Gastroesophageal sphincter (tissue), 4 donors: ENCODE results near the gene KIF22. TPM values are rescaled to one million over a fixed set of nuclear protein-coding genes. Genes with fewer than 3 reads are reported as not detected.
"Not testable (repeated sequence)": the region's sequence is repeated elsewhere in the genome, so short reads cannot be mapped to it uniquely, and the experiment has no call there.

Experiments used
- ATAC-seq: fragments of 150-250 bp; one replicate; pipeline ENCODE4 v1.9.1; 2016; ENCODE audit warnings: mild to moderate bottlenecking, moderate library complexity
- H3K27ac ChIP-seq, 4 donors: fragments of 200-600 bp; sonication (generic) in 3 of 4; 1 replicate in 3 of 4; 2 replicates in 1 of 4; pipeline ENCODE4 v1.5.1; 2016 to 2019
- H3K27me3 ChIP-seq: fragments of 200-600 bp; sonication (generic); one replicate; pipeline ENCODE4 v1.5.1; 2019
- H3K36me3 ChIP-seq, 2 donors: fragments of 200-600 bp; sonication (generic); one replicate each; pipeline ENCODE4 v1.5.1; 2019; ENCODE audit warnings: control low read depth in 1 of 2
- H3K4me1 ChIP-seq, 3 donors: fragments of 200-600 bp; sonication (generic); 1 replicate in 2 of 3; 2 replicates in 1 of 3; pipeline ENCODE4 v1.5.1; 2016 to 2019; ENCODE audit warnings: control low read depth in 2 of 3
- H3K4me3 ChIP-seq, 2 donors: fragments of 200-600 bp; sonication (generic); one replicate each; pipeline ENCODE4 v1.5.1; 2019; ENCODE audit warnings: mild to moderate bottlenecking in 1 of 2, moderate library complexity in 1 of 2
- H3K9me3 ChIP-seq, 3 donors: fragments of 200-600 bp; sonication (generic); one replicate each; pipeline ENCODE4 v1.5.1; 2017 to 2019; ENCODE audit warnings: control low read depth in 2 of 3
- EP300 ChIP-seq: sonication (generic); formaldehyde crosslinking; IDR thresholded peaks from one replicate; pipeline ENCODE4 v1.6.1; 2017; ENCODE audit warnings: antibody characterized with exemption, mild to moderate bottlenecking
- POLR2A ChIP-seq, 2 donors: fragments of 450-650 bp; IDR thresholded peaks; one replicate each; pipeline ENCODE4 v1.6.1; 2017; ENCODE audit warnings: antibody characterized with exemption in 2 of 2, mild to moderate bottlenecking in 2 of 2, moderate library complexity in 1 of 2
- POLR2AphosphoS5 ChIP-seq: sonication (generic); formaldehyde crosslinking; IDR thresholded peaks from one replicate; pipeline ENCODE4 v1.6.1; 2017; ENCODE audit warnings: antibody characterized with exemption
- WGBS, 2 donors: methylation state at CpG; one replicate each; pipeline ENCODE4 v1.1.5; 2018; ENCODE audit warnings: low coverage in 1 of 2; 5-methylcytosine and 5-hydroxymethylcytosine counted together
- total RNA-seq, 4 donors: library from RNA; depleted of rRNA; stranded (reverse); fragments of >200 nt; gene quantifications; one replicate each; pipeline ENCODE4 v1.1.0, GENCODE V29; 2016
- TF ChIP-seq, protein P1 (sequence below), 4 experiments: fragments of 200-600 bp in 2 of 4; fragments of 450-650 bp in 2 of 4; sonication (generic) in 1 of 4; IDR thresholded peaks; one replicate each; pipeline ENCODE4 v1.5.1; 2017 to 2019; ENCODE audit warnings: antibody characterized with exemption in 4 of 4, mild to moderate bottlenecking in 2 of 4, moderate library complexity in 2 of 4

The KIF22 gene
- total RNA-seq, 4 donors from 2014 or later, result 9.4 to 17.3 (median 12.8) TPM

DNA sequence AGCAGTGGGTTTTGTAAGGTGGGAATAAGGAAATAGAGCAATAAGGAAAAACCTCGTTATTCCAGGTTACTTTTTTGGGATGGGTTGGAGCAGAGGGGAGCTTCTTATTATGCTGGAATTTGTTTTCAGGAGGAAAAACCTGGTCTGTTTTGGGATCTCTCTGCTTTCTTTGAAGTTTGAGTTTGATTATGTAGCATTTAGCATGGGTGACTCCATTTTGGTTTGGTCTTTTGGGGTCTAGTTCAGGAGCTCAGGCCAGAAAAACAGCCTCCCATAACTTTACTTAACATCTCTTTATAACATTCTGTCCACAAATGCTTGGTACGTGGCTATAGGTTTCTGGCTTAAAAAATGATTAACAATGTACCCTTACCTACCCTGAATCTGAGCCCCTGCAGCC, 21.0 kb upstream of the KIF22 start:
- Histone ChIP-seq H3K9me3 (no peaks in the 10 kb centered on the region), H3K27me3 (peaks cover 1% of the 10 kb centered on the region), H3K4me1 (no peaks in the 10 kb centered on the region), H3K36me3 (no peaks in the 10 kb centered on the region), H3K27ac (no peak overlapping the region), H3K4me3 (no peak overlapping the region)
- 74 to 77% methylated on average over 2 of the region's 2 CpGs for WGBS, 2 donors
- ATAC-seq, result no peak
- TF ChIP-seq POLR2A (IDR thresholded peaks at IDR 0.05) (no peak), POLR2AphosphoS5 (no peak), EP300 (no peak)
- TF ChIP-seq, protein P1, sequence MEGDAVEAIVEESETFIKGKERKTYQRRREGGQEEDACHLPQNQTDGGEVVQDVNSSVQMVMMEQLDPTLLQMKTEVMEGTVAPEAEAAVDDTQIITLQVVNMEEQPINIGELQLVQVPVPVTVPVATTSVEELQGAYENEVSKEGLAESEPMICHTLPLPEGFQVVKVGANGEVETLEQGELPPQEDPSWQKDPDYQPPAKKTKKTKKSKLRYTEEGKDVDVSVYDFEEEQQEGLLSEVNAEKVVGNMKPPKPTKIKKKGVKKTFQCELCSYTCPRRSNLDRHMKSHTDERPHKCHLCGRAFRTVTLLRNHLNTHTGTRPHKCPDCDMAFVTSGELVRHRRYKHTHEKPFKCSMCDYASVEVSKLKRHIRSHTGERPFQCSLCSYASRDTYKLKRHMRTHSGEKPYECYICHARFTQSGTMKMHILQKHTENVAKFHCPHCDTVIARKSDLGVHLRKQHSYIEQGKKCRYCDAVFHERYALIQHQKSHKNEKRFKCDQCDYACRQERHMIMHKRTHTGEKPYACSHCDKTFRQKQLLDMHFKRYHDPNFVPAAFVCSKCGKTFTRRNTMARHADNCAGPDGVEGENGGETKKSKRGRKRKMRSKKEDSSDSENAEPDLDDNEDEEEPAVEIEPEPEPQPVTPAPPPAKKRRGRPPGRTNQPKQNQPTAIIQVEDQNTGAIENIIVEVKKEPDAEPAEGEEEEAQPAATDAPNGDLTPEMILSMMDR (IDR thresholded peaks at IDR 0.05), result no peak

DNA sequence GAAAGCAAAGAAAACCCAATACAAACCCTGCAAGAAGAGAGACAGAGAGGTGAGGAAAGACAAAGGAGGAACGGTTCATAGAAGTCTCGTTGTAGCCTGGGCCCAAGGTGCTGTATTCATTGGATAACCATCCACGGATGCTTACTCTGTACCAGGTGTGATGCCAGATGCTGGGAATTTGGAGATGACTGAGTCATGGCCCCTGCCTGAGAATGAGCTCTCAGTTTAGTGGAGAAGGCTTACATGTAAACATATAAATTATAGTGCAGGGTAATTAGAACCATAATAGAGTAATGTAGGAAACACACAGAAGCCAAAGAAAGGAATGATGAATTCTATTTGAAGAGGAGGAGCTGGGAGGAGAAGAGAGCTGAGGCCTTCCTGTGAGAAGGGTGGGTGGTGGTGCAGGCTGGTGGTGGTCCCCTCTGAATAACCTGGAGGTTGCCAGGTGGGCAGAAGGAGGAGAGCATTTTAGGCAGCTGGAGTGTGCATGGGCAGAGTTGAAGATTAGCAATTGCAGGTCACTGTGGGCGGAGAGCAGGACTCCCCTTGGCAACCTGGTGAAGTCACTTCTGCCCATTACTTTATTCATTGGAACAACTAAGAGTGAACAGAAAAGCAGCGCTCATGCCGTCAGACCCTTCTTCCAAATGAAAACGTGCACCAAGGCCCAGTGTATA, 20.2 kb upstream of the KIF22 start:
- TF ChIP-seq, protein P1 (IDR thresholded peaks at IDR 0.05), result no peak
- TF ChIP-seq POLR2AphosphoS5 (no peak), EP300 (no peak), POLR2A (IDR thresholded peaks at IDR 0.05) (no peak)
- ATAC-seq, result no peak
- H3K4me1 ChIP-seq, result no peaks in the 10 kb centered on the region
- H3K9me3 ChIP-seq, result no peaks in the 10 kb centered on the region
- H3K27me3 ChIP-seq, result no peaks in the 10 kb centered on the region
- no peaks in the 10 kb centered on the region for H3K36me3 ChIP-seq
- no peak overlapping the region for H3K27ac ChIP-seq
- 66 to 70% methylated on average over 6 of the region's 7 CpGs for WGBS, 2 donors
- no peak overlapping the region for H3K4me3 ChIP-seq

DNA sequence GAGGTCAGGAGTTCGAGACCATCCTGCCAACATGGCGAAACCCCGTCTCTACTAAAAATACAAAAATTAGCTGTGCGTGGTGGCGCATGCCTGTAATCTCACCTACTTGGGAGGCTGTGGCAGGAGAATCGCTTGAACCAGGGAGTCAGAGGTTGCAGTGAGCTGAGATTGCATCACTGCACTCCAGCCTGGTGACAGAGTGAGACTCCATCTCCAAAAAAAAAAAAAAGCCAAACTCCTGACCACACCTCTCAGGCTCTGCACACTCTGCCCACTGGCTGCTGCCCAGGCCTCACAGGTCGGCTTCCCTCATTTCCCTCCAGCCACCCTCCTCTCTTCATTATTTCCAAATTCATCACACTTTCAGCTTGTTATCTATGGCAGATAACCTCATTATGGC, 18.2 kb upstream of the KIF22 start:
- not testable (repeated sequence) for H3K4me1 ChIP-seq
- 40 to 88% methylated on average over 1 to 6 of the region's 7 CpGs for WGBS, 2 donors

DNA sequence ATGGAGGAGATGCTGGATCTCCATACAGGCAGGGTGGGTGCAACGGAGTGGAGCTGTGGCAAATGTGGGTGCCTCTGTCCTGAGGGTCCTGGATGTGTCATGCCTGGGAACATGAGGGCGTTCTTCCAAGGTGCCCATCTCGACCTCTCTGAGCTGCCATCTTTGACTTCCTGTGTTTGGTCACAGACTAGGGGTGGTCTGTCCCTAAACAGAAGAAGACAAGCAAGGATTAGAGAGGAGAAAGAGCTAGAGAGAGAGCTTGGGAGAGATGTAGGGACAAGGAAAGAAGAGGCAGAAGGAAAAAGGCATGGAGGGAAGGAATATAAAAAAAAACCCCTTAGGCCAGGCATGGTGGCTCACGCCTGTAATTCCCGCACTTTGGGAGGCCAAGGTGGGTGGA, 15.8 kb upstream of the KIF22 start:
- no peak overlapping the region for H3K27ac ChIP-seq
- no peak overlapping the region for H3K4me3 ChIP-seq
- no peak for ATAC-seq
- TF ChIP-seq, protein P1 (IDR thresholded peaks at IDR 0.05), result no peak
- TF ChIP-seq POLR2AphosphoS5 (no peak), POLR2A (IDR thresholded peaks at IDR 0.05) (no peak), EP300 (no peak)
- peaks cover 16% of the 10 kb centered on the region for H3K27me3 ChIP-seq
- no peaks in the 10 kb centered on the region for H3K36me3 ChIP-seq
- no peaks in the 10 kb centered on the region for H3K9me3 ChIP-seq
- H3K4me1 ChIP-seq, result no peaks in the 10 kb centered on the region
- WGBS, 2 donors, result 80% methylated on average over 5 of the region's 5 CpGs; no CpG with 5 or more reads in 1 of the 2 donors

More for the DNA sequence above, 18.2 kb upstream of the KIF22 start:
- H3K36me3 ChIP-seq, H3K27me3 ChIP-seq, H3K27ac ChIP-seq, H3K9me3 ChIP-seq, H3K4me3 ChIP-seq, ATAC-seq: not testable (repeated sequence)

DNA sequence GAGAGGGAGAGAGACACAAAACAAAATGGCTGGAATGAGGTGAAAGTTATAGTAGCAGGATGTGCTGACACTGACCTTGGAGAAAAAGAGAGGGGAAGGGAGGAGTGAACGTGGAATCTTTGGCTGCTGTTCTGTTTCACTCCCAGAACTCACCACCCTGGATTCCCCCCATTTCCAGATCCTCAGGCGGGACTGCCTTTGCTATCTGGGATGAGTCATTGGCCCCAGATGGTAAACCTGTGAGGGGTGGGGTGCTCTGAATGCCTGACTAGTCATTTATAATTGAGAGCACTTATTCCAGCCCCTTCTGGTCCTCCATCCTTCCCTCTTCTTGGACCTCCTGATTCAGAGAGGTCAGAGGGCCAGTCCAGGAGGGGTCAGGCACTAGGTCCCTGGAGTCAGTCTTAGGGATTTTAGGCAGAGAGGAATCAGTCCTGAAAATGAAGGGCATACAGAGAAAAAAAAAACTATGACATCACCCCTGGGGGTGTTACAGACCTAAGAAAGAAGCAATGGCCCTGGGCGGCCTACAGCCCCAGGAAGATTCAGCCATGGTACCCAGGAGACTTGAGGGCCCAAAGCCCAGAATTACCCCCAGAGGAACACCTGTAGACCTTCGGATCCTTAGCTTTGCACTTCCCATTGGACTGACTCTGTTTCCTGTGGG, 14.7 kb upstream of the KIF22 start:
- H3K4me3 ChIP-seq, result no peak overlapping the region
- no peak for TF ChIP-seq POLR2AphosphoS5
- no peak for TF ChIP-seq EP300
- TF ChIP-seq, protein P1 (IDR thresholded peaks at IDR 0.05), result no peak
- TF ChIP-seq POLR2A (IDR thresholded peaks at IDR 0.05), result no peak
- 48 to 54% methylated on average over 2 to 4 of the region's 4 CpGs for WGBS, 2 donors
- no peak for ATAC-seq
- no peak overlapping the region for H3K27ac ChIP-seq
- H3K9me3 ChIP-seq, result no peaks in the 10 kb centered on the region
- no peaks in the 10 kb centered on the region for H3K36me3 ChIP-seq
- peaks cover 28% of the 10 kb centered on the region for H3K27me3 ChIP-seq
- no peaks in the 10 kb centered on the region for H3K4me1 ChIP-seq
